Endothelial cell of umbilical vein (primary cell): Measurements from ENCODE around the gene TM9SF1. TPM values are rescaled to one million over a fixed set of nuclear protein-coding genes. Genes with fewer than 3 reads are reported as not detected.

Experiments
- BruUV-seq: library from RNA; stranded (reverse); fragments of 400-500 nt; replicated peaks from 2 replicates; lab custom pipeline; 2021; lab: Mats Ljungman, UMichigan
- CTCF ChIA-PET: fragments of 300-600, 350-600 bp; sonication (Branson Sonifier 250); formaldehyde crosslinking; loops from one replicate; lab custom pipeline; 2021; ENCODE audit warnings: antibody characterized with exemption, inconsistent platforms; lab: Charles Lee
- POLR2A ChIA-PET: fragments of 300-600, 350-600 bp; sonication (Branson Sonifier 250); formaldehyde crosslinking; loops from one replicate; lab custom pipeline; 2021; ENCODE audit warnings: antibody characterized with exemption, inconsistent platforms; lab: Charles Lee
- DNase-seq: peaks from one replicate; pipeline ENCODE4 v3.0.0-alpha.2; 2011; ENCODE audit warnings: low read depth, low spot score
- FAIRE-seq: peaks from 2 replicates; lab custom pipeline; 2011; peaks lifted over from hg19 to GRCh38; lab: Jason Lieb, UNC
- H2AFZ ChIP-seq: 2 replicates; pipeline ENCODE4 v1.6.0; 2012; ENCODE audit warnings: low read depth, low read length, control low read depth, inconsistent platforms
- H3K27ac ChIP-seq: 2 replicates; pipeline ENCODE4 v1.5.1; 2011; ENCODE audit warnings: low read depth, mild to moderate bottlenecking, control low read depth, low read length, moderate library complexity; ENCODE audit not compliant: insufficient read depth
- H3K27me3 ChIP-seq, 2 experiments: 2 replicates each; pipeline versions ENCODE4 v1.6.0 to v1.6.1; 2011; ENCODE audit warnings: low read length in 2 of 2, mixed read lengths in 1 of 2; ENCODE audit not compliant: control insufficient read depth in 2 of 2, insufficient read depth in 2 of 2
- H3K36me3 ChIP-seq, 2 experiments: 2 replicates in 1 of 2; 3 replicates in 1 of 2; pipeline ENCODE4 v1.5.1; 2011; ENCODE audit warnings: low read length in 2 of 2, mild to moderate bottlenecking in 1 of 2, moderate library complexity in 1 of 2; ENCODE audit not compliant: control insufficient read depth in 2 of 2, insufficient read depth in 2 of 2; ENCODE audit errors: extremely low read depth in 1 of 2
- H3K4me1 ChIP-seq: 3 replicates; pipeline ENCODE4 v1.5.1; 2011; ENCODE audit warnings: mild to moderate bottlenecking, low read length; ENCODE audit not compliant: control insufficient read depth, insufficient read depth; ENCODE audit errors: extremely low read depth
- H3K4me2 ChIP-seq: 2 replicates; pipeline ENCODE4 v1.6.1; 2011; ENCODE audit warnings: low read length, control low read depth, mixed read lengths; ENCODE audit not compliant: insufficient read depth
- H3K4me3 ChIP-seq, 3 experiments: fragments of 200-600 bp in 1 of 3; sonication (generic), shearing (Covaris generic) in 1 of 3; replicated peaks in 1 of 3; 2 replicates each; pipeline ENCODE4 v1.5.1; 2011 to 2016; ENCODE audit warnings: control low read depth in 3 of 3, low read length in 3 of 3, mild to moderate bottlenecking in 2 of 3, inconsistent platforms in 1 of 3, low read depth in 1 of 3, moderate library complexity in 1 of 3; ENCODE audit not compliant: insufficient read depth in 1 of 3
- H3K79me2 ChIP-seq: 2 replicates; pipeline ENCODE4 v1.6.0; 2012; ENCODE audit warnings: low read length, inconsistent platforms; ENCODE audit not compliant: control insufficient read depth, insufficient read depth
- H3K9ac ChIP-seq: replicated peaks from 2 replicates; pipeline ENCODE3; 2011; ENCODE audit warnings: low read length, control low read depth; ENCODE audit not compliant: insufficient read depth; ENCODE audit errors: extremely low read depth
- H3K9me1 ChIP-seq: replicated peaks from 3 replicates; pipeline ENCODE4 v1.6.0; 2011; ENCODE audit warnings: mild to moderate bottlenecking, low read length; ENCODE audit not compliant: control insufficient read depth, insufficient read depth; ENCODE audit errors: extremely low read depth
- H3K9me3 ChIP-seq: replicated peaks from 2 replicates; pipeline ENCODE4 v1.5.1; 2012; ENCODE audit warnings: low read length, inconsistent platforms; ENCODE audit not compliant: control insufficient read depth, insufficient read depth
- H4K20me1 ChIP-seq: replicated peaks from 2 replicates; pipeline ENCODE3; 2011; ENCODE audit warnings: mild to moderate bottlenecking, low read length; ENCODE audit not compliant: control insufficient read depth, insufficient read depth; ENCODE audit errors: extremely low read depth
- CTCF ChIP-seq, 2 donors: IDR thresholded peaks; 1 replicate in 1 of 2; 2 replicates in 1 of 2; pipeline ENCODE4 v1.5.1; 2011; ENCODE audit warnings: low read length in 2 of 2, mild to moderate bottlenecking in 2 of 2, moderate library complexity in 2 of 2, control low read depth in 1 of 2, inconsistent platforms in 1 of 2, low read depth in 1 of 2; ENCODE audit not compliant: insufficient read depth in 1 of 2; ENCODE audit errors: extremely low read depth in 1 of 2
- EZH2 ChIP-seq: IDR thresholded peaks from 2 replicates; pipeline ENCODE4 v1.6.1; 2012; ENCODE audit warnings: borderline replicate concordance, low read depth, mild to moderate bottlenecking, moderate library complexity, low read length, inconsistent platforms; ENCODE audit not compliant: severe bottlenecking
- FOS ChIP-seq: IDR thresholded peaks from 2 replicates; pipeline ENCODE4 v1.6.1; 2011; ENCODE audit warnings: mild to moderate bottlenecking, low read length, moderate library complexity, borderline replicate concordance; ENCODE audit not compliant: insufficient read depth
- GATA2 ChIP-seq: IDR thresholded peaks from 2 replicates; pipeline ENCODE4 v1.7.0; 2011; ENCODE audit warnings: low read depth, mild to moderate bottlenecking, moderate library complexity, mixed read lengths, low read length; ENCODE audit not compliant: insufficient read length, insufficient read depth
- JUN ChIP-seq: IDR thresholded peaks from 2 replicates; pipeline ENCODE4 v1.6.1; 2011; ENCODE audit warnings: borderline replicate concordance, low read depth; ENCODE audit not compliant: insufficient read length, insufficient read depth
- MAX ChIP-seq: IDR thresholded peaks from 2 replicates; pipeline ENCODE4 v1.6.1; 2011; ENCODE audit not compliant: insufficient read depth, insufficient read length
- MYC ChIP-seq: IDR thresholded peaks from one replicate; pipeline ENCODE4 v1.6.1; 2011; ENCODE audit warnings: mild to moderate bottlenecking, low read depth, low read length
- POLR2A ChIP-seq: IDR thresholded peaks from 2 replicates; pipeline ENCODE4 v1.6.1; 2012; ENCODE audit warnings: low read depth, mild to moderate bottlenecking, control low read depth, low read length
- POLR2AphosphoS5 ChIP-seq: IDR thresholded peaks from 2 replicates; pipeline ENCODE4 v1.6.1; 2012; ENCODE audit warnings: low read depth, mild to moderate bottlenecking, control low read depth, low read length, moderate library complexity; ENCODE audit not compliant: insufficient read depth
- dilution Hi-C: fragments of 300-500 bp; cut with MboI; formaldehyde crosslinking; loops from one replicate; pipeline ENCODE4 v1.15.0; 2019; ENCODE audit warnings: low sequenced_read_pairs; ENCODE audit not compliant: extremely low pct_ligation_motif_present
- intact Hi-C: fragments of 100-400 bp; cut with micrococcal nuclease; formaldehyde crosslinking; loops from one replicate; pipeline ENCODE4 v1.10.0; 2022
- polyA plus RNA-seq, 4 experiments: library from polyadenylated mRNA; depleted of rRNA in 3 of 4; stranded (reverse) in 3 of 4; unstranded in 1 of 4; fragments of >200 nt; gene quantifications; 2 replicates each; pipeline versions ENCODE4 v1.2.1 to v1.2.3, GENCODE V29; 2011 to 2012; ENCODE audit warnings: missing spikeins in 1 of 4
- total RNA-seq: library from RNA; stranded (reverse); gene quantifications from 2 replicates; pipeline ENCODE4 v1.2.3, GENCODE V29; 2021

TM9SF1 gene
- total and polyA plus RNA-seq, 2 donors (not counting 3 experiments of a cell fraction or from before 2014, with no cell fraction given) = 60.7 to 71.5 TPM

GRCh38 chr14:24184104-24184970 lies 10.9 kb downstream of the TM9SF1 start:
- H3K36me3 ChIP-seq = peaks cover 0 to 36% of the 10 kb centered on the region in 2 experiments
- intact Hi-C loops = no loop called here
- H3K4me2 ChIP-seq = no peak overlapping the region
- no peak for FAIRE-seq
- dilution Hi-C loops = no loop called here
- CTCF ChIA-PET = no interaction called here
- no peak overlapping the region for H3K27ac ChIP-seq
- POLR2A ChIA-PET = interaction anchor here (1.2 kb wide), 1 partner anchor 24 kb away, joined by 3 read pairs; the partner anchor contains the start of gene IRF9
- H3K4me1 ChIP-seq = peaks cover 6% of the 10 kb centered on the region
- H3K79me2 ChIP-seq = peaks cover 5% of the 10 kb centered on the region
- BruUV-seq = no TSS peak
- no peak for TF ChIP-seq MYC
- no peak for TF ChIP-seq JUN
- no peak for TF ChIP-seq FOS
- TF ChIP-seq POLR2A = no peak
- no peak for TF ChIP-seq MAX
- TF ChIP-seq CTCF (IDR thresholded peaks at IDR 0.05; ENCODE audit: extremely low read depth in 1 of 2, insufficient read depth in 1 of 2, low read depth in 1 of 2, low read length in 2 of 2) = no peak
- TF ChIP-seq GATA2 = no peak
- TF ChIP-seq POLR2AphosphoS5 = no peak
- no peak for TF ChIP-seq EZH2
- H2AFZ ChIP-seq = no peak overlapping the region
- DNase-seq = no peak
- H3K9ac ChIP-seq = no peak overlapping the region
- no peaks in the 10 kb centered on the region for H3K27me3 ChIP-seq
- H3K9me1 ChIP-seq = no peaks in the 10 kb centered on the region
- H3K9me3 ChIP-seq = no peaks in the 10 kb centered on the region
- no peak overlapping the region for H3K4me3 ChIP-seq
- H4K20me1 ChIP-seq = no peaks in the 10 kb centered on the region
